ENCODE data around the gene DAP.

DNA sequence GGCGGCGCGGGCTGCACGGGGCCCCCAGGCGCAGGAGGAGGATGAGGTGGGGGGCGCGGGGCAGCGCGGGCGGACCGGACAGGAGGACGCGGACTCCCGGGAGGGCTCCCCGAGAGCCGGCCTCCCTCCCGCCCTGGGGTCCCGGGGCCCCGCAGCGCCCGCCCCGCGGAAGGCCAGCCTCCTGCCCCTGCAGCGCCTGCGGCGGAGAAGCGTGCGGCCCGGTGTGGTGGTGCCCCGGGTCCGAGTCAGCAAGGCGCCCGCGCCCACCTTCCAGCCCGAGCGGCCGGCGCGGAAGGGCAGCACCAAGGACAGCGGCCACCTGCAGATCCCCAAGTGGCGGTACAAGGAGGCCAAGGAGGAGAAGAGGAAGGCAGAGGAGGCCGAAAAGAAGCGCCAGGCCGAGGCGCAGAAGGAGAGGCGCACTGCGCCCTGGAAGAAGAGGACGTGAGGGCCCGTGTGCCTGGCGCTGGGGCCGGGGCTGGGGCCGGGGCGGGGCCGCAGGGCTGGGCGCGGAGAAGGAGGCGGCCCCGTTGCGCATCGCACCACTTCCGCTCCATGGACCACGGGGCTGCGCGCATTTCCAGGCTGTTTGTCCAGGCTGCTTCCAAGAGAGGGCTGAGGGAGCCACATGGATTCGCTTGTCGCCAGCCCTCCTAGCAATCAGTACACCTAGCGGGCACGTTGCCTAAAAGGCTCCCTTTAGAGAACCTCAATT lies 111.2 kb downstream of the DAP start:
- TF ChIP-seq ZFP30 (CRISPR knock-in tag; IDR thresholded peaks at IDR 0.05), result no peak
- TF ChIP-seq, protein P1, sequence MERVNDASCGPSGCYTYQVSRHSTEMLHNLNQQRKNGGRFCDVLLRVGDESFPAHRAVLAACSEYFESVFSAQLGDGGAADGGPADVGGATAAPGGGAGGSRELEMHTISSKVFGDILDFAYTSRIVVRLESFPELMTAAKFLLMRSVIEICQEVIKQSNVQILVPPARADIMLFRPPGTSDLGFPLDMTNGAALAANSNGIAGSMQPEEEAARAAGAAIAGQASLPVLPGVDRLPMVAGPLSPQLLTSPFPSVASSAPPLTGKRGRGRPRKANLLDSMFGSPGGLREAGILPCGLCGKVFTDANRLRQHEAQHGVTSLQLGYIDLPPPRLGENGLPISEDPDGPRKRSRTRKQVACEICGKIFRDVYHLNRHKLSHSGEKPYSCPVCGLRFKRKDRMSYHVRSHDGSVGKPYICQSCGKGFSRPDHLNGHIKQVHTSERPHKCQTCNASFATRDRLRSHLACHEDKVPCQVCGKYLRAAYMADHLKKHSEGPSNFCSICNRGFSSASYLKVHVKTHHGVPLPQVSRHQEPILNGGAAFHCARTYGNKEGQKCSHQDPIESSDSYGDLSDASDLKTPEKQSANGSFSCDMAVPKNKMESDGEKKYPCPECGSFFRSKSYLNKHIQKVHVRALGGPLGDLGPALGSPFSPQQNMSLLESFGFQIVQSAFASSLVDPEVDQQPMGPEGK (CRISPR knock-in tag; IDR thresholded peaks at IDR 0.05; ENCODE audit: borderline replicate concordance), result no peak
- no peak for TF ChIP-seq ARNTL (CRISPR knock-in tag; IDR thresholded peaks at IDR 0.05; ENCODE audit: borderline replicate concordance, low read depth)
- TF ChIP-seq ZFP3 (CRISPR knock-in tag; IDR thresholded peaks at IDR 0.05), result no peak

All from SK-N-SH treated with all-trans-retinoic acid at 6 μM for 48 hours (cell line).